GM19395 (cell line): ENCODE measurements around the gene STPG4.
A peak's percentile ranks its signal among the peaks of the same experiment; 100 is the strongest.

ENCODE experiments used
- ATAC-seq: cut with Tn5 transposase; IDR thresholded peaks from one replicate; pipeline ENCODE4 v1.9.1; 2021; ENCODE audit warnings: mild to moderate bottlenecking, moderate library complexity; ENCODE audit not compliant: unreplicated experiment

Gene STPG4

DNA sequence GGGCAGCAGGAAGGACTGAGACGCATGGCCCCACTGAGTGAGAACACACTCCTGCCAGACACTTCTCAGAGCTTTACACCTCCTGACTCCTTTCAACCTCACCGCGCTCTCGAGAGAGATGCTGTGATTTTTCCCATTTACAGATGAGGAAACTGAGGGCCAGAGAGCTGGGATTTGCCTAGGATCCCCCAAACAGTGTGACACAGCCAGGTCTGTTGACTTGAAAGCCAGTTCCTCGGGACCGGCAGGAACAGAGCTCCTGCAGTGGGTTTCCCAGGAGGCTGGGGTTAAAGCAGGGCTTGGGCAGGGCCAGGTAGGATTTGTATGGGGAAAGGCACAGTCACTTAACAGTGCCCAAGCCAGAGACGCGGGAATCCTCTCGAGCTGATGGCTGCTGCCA, 81.9 kb downstream of the STPG4 start:
- ATAC-seq, result no peak

- ATAC-seq, result no peak
These were observed 82.3 kb downstream of the STPG4 start for GRCh38 chr2:47072728-47073191.

- no peak for ATAC-seq
These were observed 83.0 kb downstream of the STPG4 start for GRCh38 chr2:47072018-47072691.

DNA sequence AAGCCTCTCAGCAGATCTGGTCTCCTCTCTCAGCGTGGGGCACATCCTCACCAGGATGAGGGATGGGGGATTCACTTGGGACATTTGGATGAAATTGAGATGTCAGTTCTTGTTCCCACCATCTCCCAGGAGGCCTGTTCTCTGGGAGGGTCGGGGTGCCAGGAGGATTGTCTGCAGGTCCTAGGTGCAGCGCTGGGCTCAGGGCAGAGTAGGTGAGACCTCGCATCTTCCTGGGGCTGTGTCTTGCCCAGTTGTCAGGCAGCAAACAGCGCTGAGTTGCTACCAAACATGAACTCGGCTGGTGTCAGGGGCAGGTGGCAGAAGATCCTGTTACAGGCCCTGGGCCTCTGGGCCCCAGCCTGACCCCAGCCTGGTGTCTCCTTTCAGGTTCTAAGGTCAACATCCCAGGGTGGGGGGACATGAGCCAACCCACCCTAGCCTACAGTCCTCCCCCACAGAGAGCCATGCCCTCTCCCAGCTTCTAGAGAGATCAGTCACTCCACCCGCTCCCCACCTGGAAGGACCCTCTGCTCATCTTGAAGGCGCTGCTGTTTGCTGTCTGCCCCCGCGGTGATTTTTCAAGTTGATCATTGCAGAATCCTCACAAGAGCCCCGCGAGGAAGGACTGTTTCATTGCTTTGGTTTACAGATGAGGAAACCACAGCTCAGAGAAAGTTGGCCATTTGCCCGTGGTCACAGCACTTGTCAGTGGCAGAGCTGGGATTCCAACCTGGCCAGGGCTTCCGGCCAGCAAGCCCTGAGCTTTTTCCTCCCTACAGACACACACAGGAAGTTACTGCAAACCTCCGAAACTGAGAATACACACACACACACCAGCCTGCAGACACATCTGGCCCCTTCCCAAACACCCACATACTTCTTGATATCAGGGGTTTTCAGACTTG, 83.9 kb downstream of the STPG4 start:
- peak; percentile 87 for ATAC-seq

GRCh38 chr2:47070155-47070919, 84.8 kb downstream of the STPG4 start:
- no peak for ATAC-seq

DNA sequence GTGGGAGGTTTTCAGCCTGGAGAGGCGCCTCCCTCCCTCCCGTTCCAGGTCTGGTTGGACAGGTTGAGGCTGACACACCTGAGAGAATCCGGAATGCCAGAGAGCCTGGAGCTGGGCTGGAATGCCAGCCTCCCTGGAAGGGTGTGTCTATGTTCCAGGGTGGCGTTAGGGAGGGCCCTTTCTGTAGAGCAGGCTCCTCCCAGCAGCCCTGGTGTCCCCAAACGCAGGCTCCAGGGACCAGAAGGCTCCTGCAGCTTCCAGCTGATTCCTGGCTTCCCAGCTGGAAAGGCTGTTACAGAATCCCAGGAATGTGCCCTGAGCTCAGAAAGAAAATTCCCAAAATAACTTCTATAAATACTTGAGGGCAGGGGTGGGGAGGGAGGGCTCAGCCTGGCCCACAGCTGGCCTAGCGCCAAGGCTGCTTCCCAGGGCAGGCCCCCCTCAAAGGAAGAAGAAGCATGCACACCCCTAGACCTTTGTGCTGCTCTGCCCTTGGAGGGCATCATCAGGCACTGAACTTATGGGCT, 85.4 kb downstream of the STPG4 start:
- ATAC-seq, result no peak

- no peak for ATAC-seq
These were observed 86.0 kb downstream of the STPG4 start for GRCh38 chr2:47068981-47069627.

GRCh38 chr2:47067788-47068407, 87.2 kb downstream of the STPG4 start:
- ATAC-seq, result no peak

DNA sequence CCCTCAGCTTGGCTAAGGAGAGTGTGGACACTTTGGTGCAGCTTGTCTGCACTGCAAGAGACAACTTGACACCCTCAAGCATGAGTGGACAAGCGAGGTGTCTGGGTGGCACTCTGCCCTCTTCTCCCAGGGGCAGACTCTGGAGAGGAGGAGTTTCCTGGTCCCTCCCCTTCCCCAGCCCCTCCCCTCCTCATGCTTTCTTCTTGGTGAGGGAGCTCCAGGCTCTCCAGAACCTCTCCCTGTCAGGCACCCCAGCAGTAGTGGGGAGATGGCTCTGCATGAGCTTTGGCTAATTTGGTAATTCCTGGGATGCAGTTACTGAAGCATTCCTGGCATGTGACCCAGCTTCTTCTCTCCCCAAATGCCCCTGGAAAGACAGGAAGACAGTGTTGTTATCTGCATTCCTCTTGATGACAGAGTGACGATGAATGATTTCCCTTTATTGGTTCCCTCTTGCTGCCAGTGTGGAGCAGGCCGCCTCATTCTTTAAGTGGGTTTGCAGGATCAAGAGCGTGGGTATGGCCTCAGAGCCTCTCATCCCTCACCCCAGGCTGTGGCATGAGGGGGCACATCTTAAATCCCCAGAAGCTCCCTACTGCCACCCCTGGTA, 89.2 kb downstream of the STPG4 start:
- no peak for ATAC-seq

DNA sequence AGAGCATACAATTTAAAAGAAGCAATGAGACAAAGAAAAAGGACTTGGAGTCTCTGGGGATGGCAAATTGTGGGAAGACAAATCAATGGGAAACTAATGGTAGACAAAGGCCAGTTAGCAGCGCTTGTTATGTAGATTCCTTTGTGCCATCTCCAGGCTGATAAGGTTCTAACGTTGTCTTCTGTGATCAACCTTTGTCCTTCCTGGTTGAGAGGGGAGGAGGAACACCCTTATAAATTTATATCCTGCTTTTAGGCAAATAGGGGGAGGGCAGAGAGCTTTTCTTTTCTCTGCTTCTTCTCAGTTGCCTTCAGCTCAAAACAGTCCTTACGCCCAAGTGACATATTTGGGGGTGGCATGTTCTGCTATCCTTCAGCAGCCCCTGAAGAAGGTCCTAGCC, 89.8 kb downstream of the STPG4 start:
- ATAC-seq, result no peak

GRCh38 chr2:47064106-47064505, 91.0 kb downstream of the STPG4 start:
- ATAC-seq, result no peak

DNA sequence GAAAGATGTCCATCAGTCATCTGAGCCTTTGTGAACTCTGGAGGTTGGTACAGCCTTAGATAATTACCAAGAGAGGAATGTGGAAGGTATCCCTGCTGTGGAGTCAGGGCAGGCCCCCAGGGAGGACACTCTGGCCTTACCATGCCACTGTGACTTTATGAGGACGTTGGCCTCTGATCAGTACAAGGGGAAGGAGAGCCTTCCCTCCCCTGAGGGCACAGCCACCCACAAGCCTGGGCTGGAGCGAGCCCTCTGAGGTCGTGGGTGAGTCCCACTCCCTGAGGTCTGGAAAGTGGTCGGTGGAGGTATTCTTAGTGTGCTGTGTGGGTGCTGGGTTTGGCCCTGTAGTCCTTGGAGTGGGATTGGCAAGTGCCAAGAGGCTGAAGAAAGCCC, 91.6 kb downstream of the STPG4 start:
- ATAC-seq, result no peak

DNA sequence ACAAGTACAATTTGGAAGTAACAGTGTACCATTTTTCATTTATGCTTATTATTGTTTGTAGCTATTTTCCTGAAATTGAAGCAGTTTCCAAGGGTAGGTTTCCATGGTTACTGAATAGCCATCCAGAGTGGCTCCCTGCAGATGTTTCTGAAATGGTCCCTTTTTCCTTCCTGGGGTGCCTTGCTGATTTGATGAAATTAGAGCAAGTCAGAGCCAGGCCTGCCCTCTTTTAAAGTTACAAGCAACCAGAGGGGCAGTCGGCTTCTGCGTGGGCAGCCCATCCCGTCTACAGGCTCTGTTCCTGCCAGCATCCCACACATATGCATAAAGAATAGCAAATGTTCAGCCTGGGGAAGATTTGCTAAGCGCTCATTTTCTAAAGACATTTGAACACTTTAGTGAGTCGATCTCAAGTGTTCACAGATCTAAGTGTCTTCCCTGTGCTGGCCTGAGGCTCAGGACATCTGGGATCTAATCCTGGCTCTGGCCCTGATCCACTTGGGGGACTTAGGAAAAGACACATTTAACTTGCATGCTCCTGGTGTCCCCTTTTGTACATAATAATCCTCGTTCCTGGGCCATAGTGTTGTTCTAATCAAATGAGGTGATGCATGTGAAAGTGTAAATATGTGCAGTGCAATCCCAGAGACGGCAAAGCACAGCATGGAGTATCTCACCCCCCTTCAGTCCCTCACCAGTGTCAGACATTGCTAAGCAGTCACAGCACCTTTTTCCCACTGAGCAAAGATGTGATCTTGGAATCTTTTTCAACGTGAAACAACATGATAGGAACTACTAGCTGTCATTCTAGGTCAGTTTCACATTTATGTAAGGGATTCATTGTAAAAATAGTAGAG, 92.2 kb downstream of the STPG4 start:
- ATAC-seq, result no peak

DNA sequence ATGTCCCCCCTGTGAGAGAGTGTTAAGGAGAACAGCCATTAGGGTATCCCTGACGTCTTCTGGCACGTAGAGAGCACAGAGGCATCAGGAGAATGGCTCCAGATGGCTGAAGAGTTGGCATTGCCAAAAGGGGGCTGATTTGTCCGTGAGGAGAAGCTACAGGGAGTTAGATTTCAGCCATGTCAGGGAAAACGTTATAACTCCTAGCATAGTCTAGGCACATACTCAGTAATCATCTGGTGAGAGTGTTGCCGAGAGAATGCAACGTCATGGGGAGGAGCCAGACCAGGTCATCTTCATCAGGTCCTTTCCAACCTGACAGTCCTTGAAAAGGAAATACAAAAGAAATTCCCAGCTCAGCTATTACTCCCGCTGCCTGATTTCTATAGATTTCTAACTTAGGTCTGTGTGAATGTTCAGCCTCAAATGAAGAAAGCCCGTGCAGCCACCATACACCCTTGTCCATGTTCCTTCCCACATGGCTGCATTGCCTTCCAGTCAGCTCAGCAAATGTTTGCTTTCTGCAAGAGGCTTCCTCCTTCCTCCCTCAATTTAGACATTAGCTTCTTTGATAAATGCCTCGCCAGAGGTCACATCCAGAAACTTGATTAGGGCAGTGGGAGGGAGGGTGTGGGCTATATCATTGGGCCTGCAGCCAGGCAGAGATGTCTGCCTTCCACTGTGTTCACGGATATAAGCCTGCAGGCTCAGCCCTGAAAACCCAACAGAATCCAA, 93.0 kb downstream of the STPG4 start:
- no peak for ATAC-seq

DNA sequence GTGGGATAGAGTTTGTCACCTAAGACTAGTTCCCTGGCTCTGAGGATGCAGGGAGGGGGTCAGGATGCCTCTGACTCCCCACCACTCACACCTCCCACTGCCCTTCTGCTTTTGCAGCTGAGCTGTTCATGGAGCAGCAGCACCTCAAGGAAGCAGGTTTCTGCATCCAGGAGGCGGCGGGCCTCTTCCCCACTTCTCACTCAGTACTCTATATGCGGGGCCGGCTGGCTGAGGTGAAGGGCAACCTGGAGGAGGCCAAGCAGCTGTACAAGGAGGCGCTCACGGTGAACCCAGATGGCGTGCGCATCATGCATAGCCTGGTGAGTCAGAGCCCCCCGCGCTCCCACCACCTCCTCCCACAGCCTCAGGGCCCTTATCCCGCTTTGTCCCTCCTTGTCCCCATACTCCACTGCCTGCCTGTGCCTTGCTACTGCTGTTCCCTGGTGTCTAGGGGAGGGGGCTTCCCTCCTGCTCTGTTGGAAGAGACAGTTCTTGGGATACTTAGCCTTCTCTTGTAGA, 94.4 kb downstream of the STPG4 start:
- no peak for ATAC-seq

DNA sequence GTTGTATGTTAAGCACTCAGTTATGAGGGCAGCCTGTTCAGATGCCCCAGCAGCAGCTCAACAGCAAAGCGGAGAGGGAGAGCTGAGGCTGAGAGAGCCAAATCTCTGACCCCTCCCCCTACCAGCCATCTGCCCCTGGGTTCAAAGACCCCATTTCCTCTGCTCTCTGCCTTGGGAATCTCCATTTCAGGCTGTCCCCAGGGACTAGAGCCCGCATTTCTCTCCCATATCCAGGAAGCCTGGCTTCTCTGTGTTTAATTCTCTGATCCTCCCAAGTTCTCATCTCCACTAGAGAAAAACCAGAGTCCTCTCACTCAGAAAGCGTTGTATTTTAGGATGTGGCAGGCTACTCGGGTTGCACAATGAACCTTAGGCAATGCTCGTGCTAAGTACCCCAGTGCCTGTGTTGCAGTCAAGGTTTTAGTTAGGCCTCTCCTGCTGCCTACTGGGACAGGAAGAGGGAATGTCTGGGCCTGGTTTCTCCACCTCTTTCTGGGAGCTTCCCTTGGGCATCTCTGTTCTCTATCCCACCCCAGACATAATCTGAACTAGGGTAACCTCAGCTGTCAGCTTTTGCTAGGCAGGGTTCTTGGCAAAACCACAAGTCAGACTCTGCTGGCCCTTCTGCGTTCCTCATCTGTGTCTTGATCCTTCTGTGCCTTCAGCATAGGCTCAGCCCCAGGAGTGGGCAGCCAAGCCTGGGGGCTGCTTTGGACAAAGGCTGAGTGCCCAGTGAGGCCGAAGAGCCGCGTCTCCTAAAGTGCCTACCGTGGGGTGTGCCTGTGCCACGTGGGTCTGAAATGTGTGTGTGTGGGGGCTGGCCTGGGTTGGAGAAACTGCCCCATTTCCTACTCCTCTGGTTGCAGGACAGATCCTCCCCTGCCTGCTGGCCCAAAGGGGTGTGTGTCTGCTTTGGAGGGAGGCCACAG, 96.8 kb downstream of the STPG4 start:
- no peak for ATAC-seq

DNA sequence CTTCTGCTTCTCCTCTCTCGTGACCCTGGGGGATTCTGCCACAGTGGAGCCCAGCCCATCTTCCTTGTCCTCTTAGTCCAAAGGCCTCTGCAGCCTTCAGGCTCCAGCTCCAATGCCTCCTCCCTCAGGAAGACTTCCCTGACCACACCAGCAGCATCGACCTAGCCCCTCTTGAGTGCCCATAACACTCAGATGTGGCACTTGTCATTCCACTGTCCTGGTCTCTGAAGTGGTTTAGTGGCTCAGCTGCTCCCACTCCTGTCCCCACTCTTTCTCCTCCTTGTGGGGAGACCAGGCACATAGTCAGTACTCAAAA, 97.5 kb downstream of the STPG4 start:
- ATAC-seq, result no peak
